Endothelial cell of hepatic sinusoid (primary cell): Measurements from ENCODE around the gene STEAP3.

Source experiments
- in situ Hi-C: cut with HindIII; loops from 2 replicates; pipeline ENCODE4 v1.10.0; 2017; ENCODE audit warnings: low sequenced_read_pairs

STEAP3 gene

DNA sequence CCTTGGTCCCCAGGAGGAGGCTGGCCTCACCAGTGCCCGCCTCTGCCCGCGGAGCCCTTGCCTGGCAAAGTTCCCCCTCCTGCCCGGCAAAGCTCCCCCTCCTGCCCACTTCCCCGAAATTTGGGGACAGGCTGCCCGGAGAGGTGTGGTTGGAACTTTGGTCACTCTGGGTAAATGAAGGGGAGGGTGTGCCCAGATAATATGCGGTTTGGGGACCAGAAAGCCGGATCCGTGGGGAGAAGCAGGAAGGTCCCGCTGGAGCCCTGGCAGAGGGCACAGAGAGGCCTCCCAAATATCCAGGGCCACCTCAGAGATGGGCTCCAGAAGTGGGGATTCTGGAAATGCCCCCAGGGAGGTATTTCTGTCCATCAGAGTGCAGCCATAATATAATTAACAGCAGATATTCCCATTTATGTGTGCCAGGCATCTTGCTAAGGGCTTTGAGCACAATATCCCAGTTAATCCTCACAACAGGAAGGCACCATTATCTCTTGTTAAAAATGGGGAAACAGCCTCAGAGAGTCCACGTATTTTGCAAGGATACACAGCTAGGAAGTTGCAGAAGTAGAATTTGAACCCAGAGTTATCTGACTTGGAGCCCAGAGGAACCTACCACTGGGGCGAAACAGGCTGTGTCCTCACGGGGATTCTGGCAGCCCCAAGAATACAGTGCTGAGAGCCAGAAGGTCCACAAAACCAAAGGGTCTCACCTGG, 914 bp downstream of the STEAP3 start:
- in situ Hi-C loops: no loop called here

GRCh38 chr2:119225105-119225865, 1.7 kb downstream of the STEAP3 start:
- in situ Hi-C loops: no loop called here

GRCh38 chr2:119225926-119226325, 2.3 kb downstream of the STEAP3 start:
- in situ Hi-C loops: no loop called here

- in situ Hi-C loops: no loop called here
Measured at GRCh38 chr2:119227346-119227745, 3.7 kb downstream of the STEAP3 start.

GRCh38 chr2:119228136-119228535, 4.5 kb downstream of the STEAP3 start:
- in situ Hi-C loops: no loop called here

- in situ Hi-C loops: no loop called here
Measured at GRCh38 chr2:119228964-119229363, 5.3 kb downstream of the STEAP3 start.

DNA sequence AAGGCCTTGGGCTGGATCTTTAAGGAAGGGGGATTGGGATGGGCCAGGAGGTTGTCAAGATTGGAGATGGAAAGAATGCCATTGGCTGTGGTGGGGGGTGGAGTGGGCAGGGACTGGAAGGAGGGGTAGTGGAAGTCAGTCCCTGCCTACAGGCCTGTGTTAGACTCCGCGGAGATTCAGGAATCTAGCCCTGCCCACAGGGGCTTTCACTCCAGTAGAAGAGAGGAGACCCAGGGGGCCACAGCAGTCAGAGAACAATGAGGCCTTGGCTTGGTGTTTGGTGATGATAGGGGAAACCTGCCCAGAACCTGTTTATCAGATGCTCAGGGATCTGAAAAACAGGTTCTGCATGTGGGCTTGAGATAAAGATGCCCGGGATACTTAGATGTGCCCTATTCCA, 6.1 kb downstream of the STEAP3 start:
- in situ Hi-C loops: no loop called here

DNA sequence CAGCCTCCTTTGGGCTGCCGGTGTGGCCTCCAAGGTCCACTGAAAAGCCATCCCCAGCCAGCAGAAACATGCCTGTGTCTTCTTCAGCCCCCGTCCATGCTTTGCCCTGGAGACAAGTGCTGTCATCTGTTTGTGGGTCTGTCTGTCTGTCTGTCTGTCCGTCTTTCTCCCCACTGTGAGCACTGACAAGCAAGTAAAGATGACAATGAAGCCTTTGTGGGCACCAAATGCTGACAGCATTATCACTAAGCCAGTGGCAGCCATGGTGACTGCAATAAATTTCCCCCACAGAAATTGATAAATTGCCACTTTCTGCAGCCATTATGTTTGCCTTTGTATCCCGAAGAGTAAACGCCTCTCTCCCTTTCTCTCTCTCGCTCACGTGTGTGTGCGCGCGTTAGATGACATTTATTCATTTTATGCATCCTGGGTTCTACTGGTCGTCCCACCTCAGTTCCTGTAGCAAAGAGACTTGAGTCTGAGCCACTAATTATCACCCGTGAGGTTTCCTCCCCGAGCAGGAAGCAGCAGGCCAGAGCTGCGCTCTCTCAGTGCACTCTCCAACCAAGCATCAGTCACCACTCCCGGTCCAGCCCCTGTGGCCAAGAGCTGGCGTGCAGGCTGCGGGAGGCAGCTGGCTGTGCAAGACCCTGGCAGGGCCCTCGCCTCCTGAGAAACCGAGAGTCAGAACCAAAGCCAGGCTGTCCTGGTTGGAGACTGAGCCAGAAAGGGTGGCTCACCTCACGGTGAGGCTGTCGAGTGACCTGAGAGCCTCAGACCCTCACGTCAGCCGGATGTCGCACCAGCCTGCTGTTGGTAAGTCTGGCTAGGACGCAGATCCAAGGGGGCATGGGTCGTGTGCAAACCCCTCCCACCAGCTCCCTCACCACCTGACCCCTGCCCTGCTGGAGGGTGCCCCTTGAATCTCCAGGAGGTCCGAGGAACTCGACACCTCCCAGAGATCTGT, 6.9 kb downstream of the STEAP3 start:
- in situ Hi-C loops: no loop called here

DNA sequence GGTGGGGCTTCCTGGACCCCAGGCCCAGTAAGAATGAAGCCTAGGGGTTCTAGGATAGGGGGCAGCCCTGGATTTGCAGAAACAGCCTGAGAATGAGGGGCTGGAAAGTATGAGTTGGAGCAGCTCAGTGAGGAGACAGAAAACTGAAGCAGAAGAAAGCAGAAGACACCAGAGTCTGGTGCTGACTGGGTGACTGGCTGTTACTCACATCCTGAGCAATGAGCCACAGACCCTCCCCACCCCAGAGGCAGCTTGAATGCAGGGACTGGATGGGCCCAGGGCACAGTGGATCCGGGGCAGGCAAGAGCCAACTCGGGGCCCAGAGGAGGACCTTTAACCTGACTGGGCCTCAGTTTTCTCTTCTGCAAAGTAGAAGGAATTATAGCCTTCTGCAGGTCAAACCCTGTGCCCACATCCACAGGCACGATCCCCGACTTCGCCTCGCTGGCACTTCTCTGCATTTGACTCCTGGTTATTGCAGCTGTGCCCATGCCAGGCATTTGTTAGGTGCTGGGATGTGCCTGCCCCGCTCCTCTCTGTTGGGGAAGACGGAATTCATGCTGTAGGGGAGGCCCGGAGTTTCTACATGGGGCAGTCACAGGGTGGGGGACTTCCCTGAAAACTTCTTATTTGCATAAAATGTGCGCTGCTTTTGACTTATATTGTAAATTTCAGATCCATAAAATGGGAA, 8.5 kb downstream of the STEAP3 start:
- in situ Hi-C loops: no loop called here

- in situ Hi-C loops: no loop called here
Measured at GRCh38 chr2:119232666-119232993, 9.0 kb downstream of the STEAP3 start.

DNA sequence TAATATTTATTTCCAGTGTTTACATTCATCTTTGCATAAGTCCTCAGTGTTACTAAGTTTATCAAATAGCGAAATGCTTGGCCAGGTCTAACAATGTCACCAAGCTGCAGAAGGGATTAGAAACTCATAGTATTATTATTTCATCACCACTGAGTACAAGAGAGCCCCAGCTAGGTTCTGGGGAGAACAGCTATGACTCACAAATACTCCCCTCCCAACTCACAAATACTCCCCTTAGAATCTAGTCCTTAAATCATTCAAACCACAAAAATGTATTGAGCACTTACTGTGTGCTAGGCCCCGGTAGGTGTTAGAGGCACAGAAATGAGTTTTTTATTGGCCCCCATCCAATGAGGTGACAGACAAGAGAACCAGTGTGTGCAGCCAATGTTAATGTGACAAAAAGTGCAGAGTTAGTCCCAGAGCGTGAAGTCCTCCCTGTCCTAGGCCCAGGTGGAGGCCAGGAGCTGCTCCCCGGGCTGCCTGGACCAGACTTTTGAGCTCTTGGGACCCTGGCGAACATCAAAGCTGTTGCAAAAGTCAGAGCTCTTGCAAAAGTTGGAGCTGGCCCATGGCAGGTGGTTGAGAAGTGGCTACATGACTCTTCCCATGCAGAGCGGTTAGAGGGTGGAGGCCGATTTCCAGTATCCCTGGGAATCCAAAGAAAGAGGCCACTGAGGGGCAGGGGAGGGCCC, 9.8 kb downstream of the STEAP3 start:
- in situ Hi-C loops: no loop called here

DNA sequence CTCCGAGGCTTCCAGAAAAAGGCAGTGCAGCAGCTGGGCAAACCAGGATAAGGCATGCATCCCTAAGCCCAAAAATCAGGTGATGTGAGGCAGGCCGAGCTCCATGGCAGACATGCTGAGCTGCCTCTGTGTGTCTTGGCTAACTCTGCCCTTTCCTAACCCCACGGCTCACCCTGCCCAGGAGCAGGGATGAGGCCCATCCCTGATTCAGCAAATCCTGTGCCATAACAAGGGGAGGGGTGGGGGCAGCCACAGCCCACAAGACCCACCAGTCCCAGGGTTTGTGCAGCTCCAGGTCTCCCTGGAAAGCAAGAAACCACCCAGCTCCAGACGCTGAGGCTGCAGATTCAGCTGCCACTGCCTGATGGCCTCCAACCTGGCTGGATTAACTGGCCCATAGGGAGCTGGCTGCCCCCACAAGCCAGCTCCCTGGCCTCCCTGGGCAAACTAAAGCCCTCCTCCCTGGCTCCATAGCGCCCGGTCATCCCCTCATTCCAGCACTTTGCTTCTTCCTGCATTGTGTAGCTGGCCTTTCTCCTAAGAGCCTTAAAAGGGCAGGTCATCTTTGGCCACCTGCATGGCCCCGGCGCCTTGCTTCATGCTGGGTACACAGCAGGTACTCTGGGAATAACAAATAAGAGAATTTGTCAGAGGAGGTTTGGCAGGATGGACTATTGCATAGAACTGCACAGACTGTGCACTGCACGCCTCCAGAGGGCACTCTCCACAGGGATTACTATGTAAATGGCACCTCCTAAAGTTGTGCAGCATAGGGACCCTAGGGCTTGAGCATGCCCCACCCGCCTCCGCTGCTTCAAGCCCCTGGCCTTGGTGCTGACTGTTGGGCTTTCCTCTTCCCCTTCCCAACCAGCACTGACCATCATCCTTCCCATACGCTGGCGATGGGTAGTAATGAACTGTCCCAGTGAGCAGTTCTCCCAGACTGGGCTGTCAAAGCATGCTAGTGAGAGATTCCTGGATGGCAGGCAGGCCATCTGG, 10.7 kb downstream of the STEAP3 start:
- in situ Hi-C loops: no loop called here

DNA sequence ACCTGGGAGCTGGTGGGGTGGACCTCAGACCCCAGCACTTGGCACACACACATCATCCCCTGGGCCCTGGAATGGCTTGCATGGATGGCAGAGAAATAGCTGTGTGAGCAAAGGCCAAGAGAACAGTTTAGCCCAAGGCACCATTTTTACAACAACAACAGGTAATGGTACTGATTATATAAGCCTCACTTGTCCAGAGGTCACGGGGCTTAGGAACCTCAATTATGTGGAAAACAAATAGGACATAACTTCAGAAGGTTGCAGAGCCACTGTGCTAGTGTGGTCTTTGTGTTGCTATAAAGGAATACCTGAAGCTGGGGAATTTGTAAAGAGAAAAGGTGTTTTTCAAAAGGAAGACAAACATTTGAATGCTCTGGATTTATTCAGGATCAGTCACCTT, 13.2 kb downstream of the STEAP3 start:
- in situ Hi-C loops: no loop called here

DNA sequence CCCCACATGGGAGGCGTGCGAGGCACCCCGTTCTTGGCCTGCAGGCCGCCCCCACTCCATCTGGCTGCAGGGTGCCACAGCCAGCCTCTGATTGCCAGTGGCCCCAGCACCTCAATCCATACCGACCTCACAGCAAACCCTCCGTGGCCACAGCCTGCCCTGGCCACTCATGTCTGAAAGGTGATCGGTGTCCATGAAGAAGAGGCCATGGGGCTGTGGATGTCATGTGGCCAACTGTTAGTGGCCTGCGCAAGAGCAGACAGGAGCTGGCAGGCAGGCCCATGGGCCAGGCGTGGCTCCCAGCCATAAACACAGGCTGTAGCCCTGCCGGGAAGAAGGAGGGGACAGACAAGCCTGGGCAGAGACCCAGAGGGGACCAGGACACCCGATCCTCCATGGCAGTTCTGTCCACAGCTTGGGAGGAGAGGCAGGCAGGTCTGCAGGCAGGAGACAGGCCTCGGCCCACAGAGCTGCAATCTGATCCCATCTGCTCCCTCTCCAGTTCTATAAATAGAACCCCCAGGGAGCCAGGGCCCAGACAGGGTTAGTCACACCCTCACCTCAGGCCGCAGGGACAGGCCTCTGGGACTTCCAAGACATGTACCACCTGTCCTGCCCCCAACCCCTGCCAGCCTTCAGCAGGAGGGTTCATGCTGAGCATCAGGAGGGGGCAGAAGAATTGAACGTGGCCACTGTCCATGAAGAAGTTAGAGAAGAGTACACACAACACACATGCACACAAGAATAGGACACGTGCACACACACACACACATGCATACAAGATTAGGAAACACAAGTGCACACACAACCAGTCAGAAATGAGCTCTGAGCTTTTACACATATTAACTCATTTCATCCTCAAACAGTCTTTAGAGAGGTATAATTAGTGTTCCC, 16.9 kb downstream of the STEAP3 start:
- in situ Hi-C loops: no loop called here

DNA sequence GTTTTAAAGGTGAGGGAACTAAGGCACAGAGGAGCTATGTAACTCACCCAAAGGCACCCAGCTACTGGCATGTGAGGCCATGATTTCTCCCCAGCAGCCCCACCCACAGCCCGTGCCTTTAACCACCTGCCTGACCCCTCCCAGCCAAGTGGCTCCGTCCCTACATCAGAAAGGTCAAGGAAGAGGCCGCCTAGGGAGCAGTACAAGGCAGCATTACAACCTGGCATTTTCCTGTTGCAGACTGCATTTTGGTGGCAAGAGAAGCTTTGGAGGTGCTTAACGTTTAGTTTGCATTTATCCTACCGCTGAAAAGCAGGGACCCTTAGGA, 17.5 kb downstream of the STEAP3 start:
- in situ Hi-C loops: no loop called here

GRCh38 chr2:119242276-119243119, 18.9 kb downstream of the STEAP3 start:
- in situ Hi-C loops: no loop called here

GRCh38 chr2:119243621-119244020, 20.0 kb downstream of the STEAP3 start:
- in situ Hi-C loops: no loop called here
